Right ventricle myocardium superior (tissue), 1 donor: ENCODE measurements around the gene LUM. TPM values are rescaled to one million over a fixed set of nuclear protein-coding genes. Genes with fewer than 3 reads are reported as not detected.
"Not testable (repeated sequence)": the region's sequence is repeated elsewhere in the genome, so short reads cannot be mapped to it uniquely, and the experiment has no call there.

ENCODE experiments used
- ATAC-seq: fragments of 200-7000 bp; cut with Tn5 transposase; one replicate; pipeline ENCODE4 v1.9.1; 2020; ENCODE audit warnings: mild to moderate bottlenecking; ENCODE audit not compliant: poor library complexity
- DNase-seq: peaks from one replicate; pipeline ENCODE4 v3.0.0-alpha.2; 2020
- intact Hi-C: fragments of 100-400 bp; cut with DNase I; formaldehyde crosslinking; loops from one replicate; pipeline ENCODE4 v1.11.2; 2022
- total RNA-seq: library from RNA; stranded (reverse); fragmentation: NEBNext Ultra II Directional; extraction: Animal tissue kit (Norgen Biotek cat#: 25700); gene quantifications from one replicate; pipeline ENCODE4 v1.2.1, GENCODE V29; 2021
- donor health status: DM: no; HTN: yes; CAD: no; lungs with severe emphysema.

Gene LUM
- total RNA-seq, 1 donor from 2014 or later: 34.6 TPM

DNA sequence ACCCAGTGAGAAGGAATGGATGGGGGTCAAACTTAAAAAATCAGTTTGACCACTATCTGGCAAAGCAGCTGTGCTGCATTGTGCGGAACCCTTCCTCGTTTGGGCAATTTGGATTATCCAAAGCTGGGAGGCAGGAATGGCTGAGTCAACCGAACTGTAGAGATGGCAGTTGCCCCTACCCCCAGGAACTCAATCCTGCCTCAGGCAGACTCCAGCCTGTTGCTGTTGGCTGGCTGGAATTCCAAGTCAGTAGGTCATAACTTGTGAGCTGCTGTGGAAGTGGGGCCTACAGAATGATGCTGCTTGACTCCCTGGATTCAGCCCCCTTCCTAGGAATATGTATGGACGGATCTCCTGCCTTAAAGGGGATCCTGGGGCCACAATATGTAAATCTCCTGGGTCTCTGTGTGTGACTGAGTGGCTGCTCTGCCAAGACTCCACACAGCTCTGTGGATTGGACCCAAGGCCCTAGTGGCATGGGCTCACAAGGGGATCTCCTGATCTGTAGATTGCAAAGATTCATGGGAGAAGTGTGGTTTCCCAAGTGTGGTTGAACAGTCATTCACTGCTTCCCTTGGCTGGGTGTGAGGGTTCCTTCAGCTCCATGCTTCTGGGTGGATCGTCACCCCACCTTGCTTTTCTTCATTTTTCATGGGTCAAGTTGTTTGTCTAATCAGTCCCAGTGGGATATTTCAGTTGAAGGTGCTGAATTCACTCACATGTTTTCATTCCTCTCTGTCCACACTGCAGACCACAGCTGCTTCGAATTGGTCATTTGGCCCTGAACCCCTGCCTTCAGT, 19.2 kb downstream of the LUM start:
- intact Hi-C loops: no loop called here
- DNase-seq: no peak
- no peak for ATAC-seq

DNA sequence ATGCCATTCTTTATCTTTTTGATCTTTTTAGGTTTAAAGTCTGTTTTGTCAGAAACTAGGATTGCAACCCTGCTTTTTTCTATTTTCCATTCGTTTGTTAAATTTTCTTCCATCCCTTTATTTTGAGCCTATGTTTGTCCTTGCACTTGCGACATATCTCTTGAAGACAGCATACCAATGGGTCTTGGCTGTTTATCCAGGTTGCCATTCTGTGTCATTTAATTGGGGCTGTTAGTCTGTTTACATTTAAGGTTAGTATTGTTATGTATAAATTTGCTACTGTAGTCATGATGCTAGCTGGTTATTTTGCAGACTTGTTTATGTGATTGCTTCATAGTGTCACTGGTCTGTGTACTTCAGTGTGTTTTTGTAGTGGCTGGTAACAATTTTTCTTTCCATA, 21.3 kb downstream of the LUM start:
- intact Hi-C loops, ATAC-seq, DNase-seq: not testable (repeated sequence)

DNA sequence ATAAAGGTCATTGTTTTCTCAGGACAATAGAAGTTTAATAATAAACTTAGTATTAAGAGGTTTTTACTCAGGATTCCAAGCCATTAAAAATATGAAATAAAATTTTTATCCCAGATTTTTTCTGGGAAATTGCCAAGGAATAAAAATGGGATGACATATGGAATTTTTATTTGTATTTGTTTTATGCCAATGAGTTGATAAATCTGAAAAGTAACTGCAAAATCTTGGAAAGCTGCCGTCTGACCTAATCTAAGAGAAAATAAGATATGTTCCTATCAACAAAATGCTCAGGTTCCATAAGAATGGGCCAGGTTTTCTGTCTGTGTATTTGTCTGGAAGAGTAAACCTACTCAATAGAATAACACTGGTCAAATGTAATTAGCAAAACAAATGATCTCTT, 31.3 kb downstream of the LUM start:
- intact Hi-C loops: no loop called here
- no peak for DNase-seq
- no peak for ATAC-seq

DNA sequence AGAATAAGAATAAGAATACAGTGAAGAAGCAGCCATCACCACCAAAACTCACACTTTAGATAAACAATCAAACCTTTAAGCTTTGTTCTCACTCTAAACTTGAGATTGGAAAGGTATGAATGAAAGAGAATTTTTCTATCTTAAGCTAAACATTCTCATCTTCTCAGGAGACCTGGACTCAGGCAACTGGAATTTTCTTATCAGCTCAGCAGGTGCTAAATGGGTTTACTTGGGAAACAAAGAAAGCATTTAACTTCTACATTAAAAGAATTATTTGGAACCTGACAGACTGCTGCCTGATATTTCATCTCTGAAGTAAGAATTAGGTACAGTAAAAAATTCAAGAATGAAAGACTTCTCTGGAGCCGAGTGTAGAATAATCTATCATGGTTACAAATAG, 32.8 kb downstream of the LUM start:
- intact Hi-C loops: no loop called here
- ATAC-seq (no peak), DNase-seq (no peak)

DNA sequence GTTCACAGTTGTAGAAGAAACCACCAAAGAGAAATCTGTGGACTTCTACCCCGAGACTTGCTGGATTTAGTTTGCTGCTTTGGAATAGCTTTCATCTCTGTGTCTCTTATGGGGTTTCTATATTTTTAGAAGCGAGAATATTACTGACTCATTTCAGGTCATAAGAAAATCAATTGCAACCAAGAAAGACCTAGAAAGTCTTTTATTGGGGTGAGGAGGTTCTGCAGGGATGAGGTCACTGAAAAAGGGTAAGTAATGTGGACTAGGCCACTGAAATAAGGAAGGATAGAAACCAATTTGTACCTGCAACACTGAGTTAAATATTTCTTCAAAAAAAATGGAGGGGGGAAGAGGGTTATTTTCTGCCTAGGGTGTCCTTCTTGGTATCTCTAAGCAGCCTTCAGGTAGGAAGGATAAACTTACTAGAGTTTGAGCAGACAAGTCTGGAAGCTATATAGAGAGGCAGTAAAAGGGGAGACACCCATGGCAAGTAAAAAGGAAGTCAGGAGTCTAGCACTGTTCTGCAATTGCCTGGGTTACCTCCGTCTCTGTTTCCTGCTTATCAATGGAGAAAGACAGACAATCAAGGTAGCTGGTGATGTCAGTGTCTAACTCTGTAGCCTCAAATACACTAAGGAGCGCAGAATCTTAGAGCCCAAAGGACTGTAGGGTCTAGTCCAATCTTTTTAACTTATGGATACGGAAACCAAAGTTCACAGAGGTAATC, 33.9 kb downstream of the LUM start:
- intact Hi-C loops: no loop called here
- DNase-seq (no peak), ATAC-seq (no peak)

DNA sequence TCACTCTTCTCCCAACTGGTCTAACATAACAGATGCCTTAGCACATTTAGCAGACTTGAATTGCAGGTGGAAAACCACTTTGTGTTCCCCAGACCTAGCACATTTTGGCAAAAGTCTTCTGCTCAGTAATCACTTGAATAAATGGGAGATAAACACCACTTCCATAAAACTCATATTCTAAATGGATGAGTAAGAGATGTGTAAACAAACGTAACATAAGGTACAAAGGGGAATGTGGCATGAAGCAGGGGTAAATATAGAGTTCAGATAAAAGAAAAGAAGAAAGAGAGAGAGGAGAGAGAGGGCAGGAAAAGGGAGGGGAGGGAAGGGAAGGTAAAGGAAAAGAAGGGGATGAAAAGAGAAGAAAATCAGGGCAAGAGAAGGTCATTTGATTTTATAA, 36.4 kb downstream of the LUM start:
- ATAC-seq: peak; percentile 43
- intact Hi-C loops: no loop called here
- no peak for DNase-seq

DNA sequence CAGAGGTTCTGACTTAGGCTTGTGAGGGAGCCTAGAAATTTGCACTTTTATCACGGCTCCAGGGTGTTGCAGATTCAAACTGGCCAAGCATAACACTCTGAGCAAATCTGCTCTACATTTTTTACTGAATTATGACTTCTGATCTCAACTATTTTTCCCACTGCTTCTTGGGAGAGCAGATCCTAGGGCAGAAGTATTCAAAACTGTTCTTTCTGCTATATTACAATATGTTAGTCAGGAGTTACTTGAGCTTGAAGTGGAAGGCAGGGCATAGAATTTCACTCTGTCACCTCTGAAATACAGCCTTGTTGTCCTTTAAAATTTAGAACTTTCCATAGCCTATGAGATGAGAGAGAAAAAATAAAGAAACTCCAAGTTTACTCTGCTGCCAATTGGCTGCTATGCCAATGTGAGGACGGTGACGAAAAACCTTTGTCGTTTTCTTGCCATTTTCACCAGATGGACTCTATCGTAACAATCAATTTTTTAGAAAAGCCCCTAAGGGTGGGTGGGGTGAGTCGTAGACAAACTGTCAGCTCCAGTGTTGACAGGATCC, 37.1 kb downstream of the LUM start:
- DNase-seq: peak; percentile 22
- intact Hi-C loops: no loop called here
- ATAC-seq: peak; percentile 89

DNA sequence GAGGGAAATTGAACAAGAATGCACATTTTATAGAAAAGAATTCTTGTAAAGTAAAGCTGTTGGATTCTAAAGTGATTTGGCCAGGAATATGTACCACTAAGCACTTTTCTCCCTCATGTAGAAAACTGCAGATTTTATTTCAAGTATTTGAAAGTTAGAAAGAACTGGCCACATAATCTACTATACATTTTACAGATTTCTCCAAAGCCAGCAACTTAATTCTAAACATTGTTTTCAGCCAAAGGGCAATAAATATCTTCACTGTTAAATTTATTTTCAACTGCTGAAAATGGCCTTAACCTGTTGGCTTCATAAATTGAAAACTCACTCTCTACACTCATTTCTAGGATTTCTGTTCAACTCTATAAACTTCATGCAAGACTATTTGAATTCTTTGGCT, 37.9 kb downstream of the LUM start:
- DNase-seq: no peak
- intact Hi-C loops: no loop called here
- no peak for ATAC-seq

DNA sequence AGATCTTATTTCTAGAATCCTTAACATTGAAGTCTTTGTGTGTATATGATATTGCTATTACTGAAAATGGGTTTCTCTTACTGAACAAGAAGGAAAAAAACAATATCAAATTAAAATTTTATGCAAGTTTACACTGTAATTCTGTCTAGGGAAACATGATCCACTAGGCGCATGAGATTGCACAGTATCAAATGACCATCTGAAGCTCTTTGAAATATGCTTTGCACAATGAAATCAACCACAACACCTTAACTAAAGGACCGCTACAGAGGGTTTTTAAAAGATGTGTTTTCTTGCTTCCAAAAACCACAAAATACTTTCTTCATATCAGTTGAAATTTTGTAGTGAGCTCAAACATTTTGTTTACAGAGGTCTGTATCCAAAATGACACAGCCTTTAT, 38.4 kb downstream of the LUM start:
- no peak for DNase-seq
- ATAC-seq: no peak
- intact Hi-C loops: no loop called here

DNA sequence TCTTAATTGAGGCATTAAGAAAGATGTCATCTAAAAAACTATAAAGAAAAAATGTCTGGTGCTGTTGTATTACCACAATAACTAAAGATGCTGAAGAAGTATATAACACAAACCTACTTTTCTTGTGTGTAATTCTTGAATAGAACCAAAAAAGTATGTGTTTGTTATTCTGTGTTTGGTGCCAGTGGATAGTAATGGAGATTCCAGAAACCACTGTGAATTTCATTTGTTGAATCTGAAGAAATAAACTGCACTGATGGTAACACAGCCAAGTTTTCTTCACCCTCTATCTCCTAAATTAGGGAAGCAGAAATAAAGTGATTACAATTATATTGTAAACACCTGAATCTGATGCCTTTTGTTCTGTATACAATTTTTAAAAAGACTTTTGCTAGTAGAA, 40.4 kb downstream of the LUM start:
- intact Hi-C loops: no loop called here
- ATAC-seq: no peak
- no peak for DNase-seq

DNA sequence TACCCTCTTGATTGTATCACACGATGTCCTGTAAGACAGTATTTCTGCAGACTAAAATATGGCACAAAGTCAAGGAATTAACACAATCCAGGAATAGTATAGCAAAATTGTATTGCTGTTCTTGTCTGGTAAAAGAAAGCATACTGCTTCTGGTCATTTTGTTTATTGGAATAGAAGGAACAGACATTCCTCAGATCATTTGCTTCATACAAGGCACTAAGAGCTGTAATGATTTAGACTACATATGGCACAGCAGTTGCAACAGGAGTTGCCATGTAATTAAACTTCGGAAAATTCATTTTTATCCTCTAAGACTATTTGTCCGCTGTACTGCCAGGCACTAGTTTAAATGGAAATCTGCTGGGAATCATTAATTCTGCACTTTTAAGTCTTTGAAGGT, 45.9 kb downstream of the LUM start:
- ATAC-seq: no peak
- intact Hi-C loops: no loop called here
- no peak for DNase-seq

DNA sequence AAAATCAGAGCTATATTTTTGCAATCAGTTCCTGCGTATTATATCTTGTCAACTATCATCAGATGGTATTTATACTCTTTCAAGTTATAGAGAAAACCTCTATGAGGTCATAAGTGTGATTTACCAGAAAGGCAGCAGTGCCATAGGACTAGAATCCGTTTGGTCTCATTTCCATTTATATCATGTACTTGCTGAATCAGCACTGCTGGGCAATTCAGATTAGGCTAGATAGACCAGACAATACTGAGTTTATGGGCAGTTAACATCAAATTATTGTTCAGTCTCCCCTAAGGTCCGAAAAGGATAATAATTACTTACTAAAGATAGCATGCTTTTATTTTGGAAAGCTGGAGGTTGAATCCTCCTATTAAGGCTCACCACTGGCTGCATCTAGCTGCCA, 46.7 kb downstream of the LUM start:
- no peak for ATAC-seq
- intact Hi-C loops: no loop called here

DNA sequence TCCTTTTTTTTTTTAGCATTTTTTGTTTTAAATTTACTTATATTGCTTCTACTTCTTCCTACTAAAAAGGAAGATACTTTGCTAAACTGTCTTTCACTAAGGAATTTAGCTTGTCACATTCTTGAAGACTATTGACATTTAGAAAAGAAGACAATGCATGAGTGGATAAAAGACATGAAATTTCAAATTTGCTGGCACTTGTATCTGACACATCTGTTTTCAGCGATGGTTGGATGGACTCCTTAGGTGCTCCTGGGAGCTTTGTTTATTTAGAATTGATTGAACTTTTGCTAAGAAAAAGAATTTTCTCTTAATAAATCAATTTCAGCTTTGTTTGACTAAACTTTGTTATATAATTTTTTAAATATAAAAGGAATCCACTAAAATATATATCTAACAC, 50.2 kb downstream of the LUM start:
- no peak for DNase-seq
- ATAC-seq: no peak
- intact Hi-C loops: no loop called here

More for the DNA sequence above, 46.7 kb downstream of the LUM start:
- DNase-seq: no peak

DNA sequence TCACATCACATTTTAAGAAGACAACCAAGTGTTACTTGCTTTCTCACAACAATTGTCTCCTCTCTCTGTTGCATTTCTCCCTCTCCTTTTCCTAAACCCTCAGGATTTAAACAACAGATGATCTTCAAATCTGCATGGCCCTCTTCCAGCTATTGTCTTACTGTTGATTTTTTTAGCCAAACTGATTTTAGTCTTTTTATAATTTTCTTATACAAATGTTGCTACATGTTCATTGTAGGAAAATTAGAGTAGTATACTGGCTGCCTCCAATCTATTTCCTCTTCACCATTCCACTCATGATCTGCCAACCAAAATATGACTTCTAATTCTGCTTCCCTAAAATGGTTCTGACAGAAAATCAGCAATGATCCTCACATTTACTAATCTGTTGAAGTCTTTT, 52.1 kb downstream of the LUM start:
- DNase-seq: no peak
- intact Hi-C loops: no loop called here

DNA sequence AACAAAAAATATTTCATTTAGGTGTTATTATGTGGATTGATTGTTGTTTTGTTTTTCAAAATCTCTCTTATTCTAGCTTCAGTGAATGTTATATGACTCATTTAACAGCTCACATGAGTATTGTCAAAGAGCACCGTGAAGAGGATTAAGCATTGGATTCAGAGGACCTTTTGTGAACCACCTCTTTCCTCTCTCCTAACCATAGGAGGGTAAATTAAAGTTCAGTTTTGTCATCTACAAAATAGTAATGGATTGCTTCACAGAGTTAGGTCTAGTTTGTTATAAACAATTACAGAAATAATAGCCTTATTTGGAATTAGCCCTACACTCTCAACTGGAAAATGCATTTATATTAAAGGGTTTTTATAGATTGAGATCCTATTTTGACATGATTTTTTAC, 52.5 kb downstream of the LUM start:
- no peak for DNase-seq
- no peak for ATAC-seq
- intact Hi-C loops: no loop called here

More for the DNA sequence above, 52.1 kb downstream of the LUM start:
- no peak for ATAC-seq

DNA sequence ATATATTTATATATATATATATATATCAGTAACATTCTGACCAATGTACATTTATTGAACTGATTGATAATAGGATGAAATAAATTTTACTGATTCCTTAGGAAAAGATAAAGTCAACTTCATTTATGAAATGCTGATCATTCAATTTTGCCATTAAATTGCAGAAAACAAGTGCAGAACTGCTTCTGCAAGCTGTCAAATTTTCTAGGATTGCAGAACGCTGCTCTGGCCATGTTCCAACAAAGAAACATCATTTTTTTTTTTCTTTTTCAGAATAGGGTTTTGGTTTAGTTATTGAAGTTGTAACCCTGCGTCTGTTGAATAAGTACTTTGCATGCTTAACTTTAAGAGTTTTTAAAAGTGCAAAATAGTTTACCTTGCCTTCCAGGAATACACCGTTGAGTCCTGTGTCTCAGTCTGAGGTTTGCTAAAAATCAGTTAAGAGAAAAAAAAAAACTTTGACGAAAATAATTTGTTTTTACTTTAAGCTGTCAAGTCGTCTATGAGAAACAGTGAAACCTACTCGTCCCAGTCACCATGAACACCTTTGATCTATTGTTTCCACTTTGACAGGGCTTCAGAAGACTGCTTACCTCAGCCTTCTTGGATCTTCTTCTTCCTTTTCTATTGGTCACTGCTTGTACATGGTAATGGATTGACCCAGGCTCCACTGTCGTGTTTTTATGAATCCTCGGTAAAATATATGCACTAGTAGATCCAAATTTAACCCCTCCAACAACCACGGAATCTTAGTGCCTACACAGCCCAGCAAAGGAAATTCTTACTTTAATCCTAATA, 53.7 kb downstream of the LUM start, which contains the start of gene KERA:
Gene KERA (minus strand): TSS at position 657 of the 798 bp plus-strand sequence. CDS start 1,743 bp downstream, outside the sequence.
- DNase-seq: no peak
- intact Hi-C loops: no loop called here
- no peak for ATAC-seq

DNA sequence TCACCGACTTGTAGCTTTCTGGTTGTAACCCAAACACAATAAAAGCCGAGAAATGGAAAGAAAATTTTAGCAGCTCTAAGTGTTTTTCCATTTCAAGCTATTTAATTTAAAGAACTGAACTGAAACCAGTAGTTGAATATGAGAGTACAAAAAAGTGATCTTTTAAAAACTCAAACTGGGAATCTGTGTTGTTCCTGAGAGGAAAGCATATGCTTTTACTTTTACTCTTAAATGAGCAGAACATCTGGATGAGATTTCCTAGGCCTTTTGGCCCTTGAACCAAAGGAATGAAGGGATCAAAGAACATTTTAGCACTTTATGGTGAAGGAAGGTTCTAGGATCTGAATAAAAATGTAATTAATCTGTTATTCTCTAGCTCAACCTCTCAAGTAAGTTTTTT, 54.8 kb downstream of the LUM start:
- intact Hi-C loops: no loop called here
- ATAC-seq: no peak

DNA sequence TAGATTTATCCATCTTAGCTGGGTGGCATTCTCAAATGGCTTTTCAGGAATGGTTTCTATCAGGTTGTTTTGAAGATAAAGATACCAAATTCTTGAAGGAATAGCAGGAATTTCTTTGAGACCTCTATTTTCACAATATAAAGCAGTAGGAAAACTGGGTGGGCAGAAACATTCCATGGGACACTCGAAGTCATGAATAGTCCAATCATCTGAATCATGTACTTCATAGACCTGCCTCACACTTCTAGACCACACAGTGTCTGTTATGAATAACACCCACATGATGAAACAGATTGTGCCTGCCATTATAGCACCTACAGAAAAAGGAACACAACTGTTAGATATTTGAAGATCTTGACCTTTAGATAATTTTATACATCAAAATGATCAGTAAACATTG, 55.3 kb downstream of the LUM start:
- intact Hi-C loops: no loop called here
- DNase-seq: no peak
- ATAC-seq: no peak

More for the DNA sequence above, 54.8 kb downstream of the LUM start:
- no peak for DNase-seq
